MM.1S (cell line): ENCODE measurements around the gene TAPBP.

ENCODE experiments used
- DNase-seq: peaks from one replicate; pipeline ENCODE4 v3.0.0-alpha.2; 2015
- H2AFZ ChIP-seq: fragments of 300-600 bp; sonication (generic); 2 replicates; pipeline ENCODE4 v1.6.0; 2016; ENCODE audit warnings: antibody characterized with exemption, low read length
- H3F3A ChIP-seq: fragments of 300-600 bp; sonication (generic); 2 replicates; pipeline ENCODE4 v1.6.1; 2016; ENCODE audit warnings: mild to moderate bottlenecking, antibody characterized with exemption, low read length, moderate library complexity, mixed read lengths; ENCODE audit not compliant: insufficient read depth
- H3K27ac ChIP-seq: fragments of 300-600 bp; sonication (generic); 2 replicates; pipeline ENCODE4 v1.5.1; 2016; ENCODE audit warnings: mild to moderate bottlenecking, low read length
- H3K27me3 ChIP-seq: fragments of 300-600 bp; sonication (generic); replicated peaks from 2 replicates; pipeline ENCODE4 v1.6.0; 2016; ENCODE audit warnings: low read length; ENCODE audit not compliant: insufficient read depth
- H3K36me3 ChIP-seq: fragments of 300-600 bp; sonication (generic); replicated peaks from 2 replicates; pipeline ENCODE4 v1.6.1; 2016; ENCODE audit warnings: mild to moderate bottlenecking, low read length, mixed read lengths; ENCODE audit not compliant: insufficient read depth
- H3K4me1 ChIP-seq: fragments of 300-600 bp; sonication (generic); 2 replicates; pipeline ENCODE4 v1.6.1; 2016; ENCODE audit warnings: low read length, mixed read lengths
- H3K4me2 ChIP-seq: fragments of 300-600 bp; sonication (generic); 2 replicates; pipeline ENCODE4 v1.6.0; 2016; ENCODE audit warnings: low read depth, low read length
- H3K4me3 ChIP-seq: fragments of 300-600 bp; sonication (generic); 2 replicates; pipeline ENCODE4 v1.5.1; 2016; ENCODE audit warnings: low read length, mixed read lengths
- H3K79me2 ChIP-seq: fragments of 300-600 bp; sonication (generic); 2 replicates; pipeline ENCODE4 v1.6.1; 2016; ENCODE audit warnings: mixed run types, low read length, mixed read lengths
- H3K9ac ChIP-seq: fragments of 300-600 bp; sonication (generic); 2 replicates; pipeline ENCODE4 v1.6.1; 2016; ENCODE audit warnings: low read length, mixed read lengths
- H3K9me2 ChIP-seq: fragments of 300-600 bp; sonication (generic); replicated peaks from 2 replicates; pipeline ENCODE4 v1.6.1; 2016; ENCODE audit warnings: mild to moderate bottlenecking, low read length, mixed read lengths; ENCODE audit not compliant: insufficient read depth
- H3K9me3 ChIP-seq: fragments of 300-600 bp; sonication (generic); replicated peaks from 2 replicates; pipeline ENCODE4 v1.6.1; 2016; ENCODE audit warnings: mild to moderate bottlenecking, low read length, mixed read lengths; ENCODE audit not compliant: insufficient read depth
- H4K20me1 ChIP-seq: fragments of 300-600 bp; sonication (generic); 2 replicates; pipeline ENCODE4 v1.6.1; 2016; ENCODE audit warnings: mild to moderate bottlenecking, low read length, moderate library complexity, mixed read lengths; ENCODE audit not compliant: insufficient read depth
- EZH2 ChIP-seq: fragments of 300-600 bp; sonication (generic); optimal IDR thresholded peaks from 2 replicates; pipeline ENCODE3; 2017; ENCODE audit warnings: low read depth, mild to moderate bottlenecking, antibody characterized with exemption, low read length, mixed read lengths
- EZH2phosphoT487 ChIP-seq: fragments of 300-600 bp; sonication (generic); IDR thresholded peaks from 2 replicates; pipeline ENCODE4 v1.6.1; 2018; ENCODE audit warnings: antibody characterized with exemption, low read length
- TF ChIP-seq, protein P1 (sequence below): fragments of 300-600 bp; sonication (generic); IDR thresholded peaks from 2 replicates; pipeline ENCODE4 v1.5.1; 2016; ENCODE audit warnings: antibody characterized with exemption, low read length, mixed read lengths

TAPBP gene

DNA sequence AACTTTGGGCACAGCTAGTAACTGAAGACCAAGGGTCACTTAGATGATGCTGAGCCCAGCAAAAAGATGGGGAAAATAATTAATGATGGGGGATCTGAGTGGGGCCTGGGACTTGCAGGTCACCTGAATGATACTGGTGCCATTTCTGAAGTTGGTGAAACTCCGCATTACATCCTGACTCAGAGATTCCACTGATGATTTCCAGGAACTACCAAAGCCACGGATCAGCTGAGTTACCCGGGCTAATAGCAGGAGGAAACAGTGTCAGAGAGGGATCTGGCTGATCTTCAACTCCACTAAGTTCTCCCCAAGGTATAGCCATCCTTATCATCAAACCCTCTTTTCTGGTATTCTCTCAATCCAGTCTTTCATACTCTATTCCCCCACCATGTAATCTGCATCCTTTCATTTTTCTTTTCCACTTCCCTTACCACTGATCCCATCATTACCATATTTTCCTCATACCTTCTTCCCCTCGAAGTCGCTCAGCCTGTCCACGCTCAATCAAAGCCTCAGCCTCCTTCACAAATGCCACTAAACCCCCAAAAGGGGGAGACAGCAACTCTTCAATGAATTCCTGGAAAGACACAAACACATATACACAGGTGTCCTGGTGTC lies 62.4 kb downstream of the TAPBP start:
- no peak for DNase-seq
- Histone ChIP-seq H4K20me1 (no peaks in the 10 kb centered on the region), H3F3A (peaks cover 6% of the 10 kb centered on the region), H3K27me3 (no peaks in the 10 kb centered on the region), H3K9me3 (no peaks in the 10 kb centered on the region), H3K4me3 (no peak overlapping the region), H3K36me3 (no peaks in the 10 kb centered on the region), H3K9ac (no peak overlapping the region), H3K27ac (no peak overlapping the region), H3K79me2 (peaks cover 12% of the 10 kb centered on the region), H3K9me2 (no peaks in the 10 kb centered on the region), H3K4me1 (peaks cover 10% of the 10 kb centered on the region), H3K4me2 (no peak overlapping the region), H2AFZ (no peak overlapping the region)
- TF ChIP-seq, protein P1, sequence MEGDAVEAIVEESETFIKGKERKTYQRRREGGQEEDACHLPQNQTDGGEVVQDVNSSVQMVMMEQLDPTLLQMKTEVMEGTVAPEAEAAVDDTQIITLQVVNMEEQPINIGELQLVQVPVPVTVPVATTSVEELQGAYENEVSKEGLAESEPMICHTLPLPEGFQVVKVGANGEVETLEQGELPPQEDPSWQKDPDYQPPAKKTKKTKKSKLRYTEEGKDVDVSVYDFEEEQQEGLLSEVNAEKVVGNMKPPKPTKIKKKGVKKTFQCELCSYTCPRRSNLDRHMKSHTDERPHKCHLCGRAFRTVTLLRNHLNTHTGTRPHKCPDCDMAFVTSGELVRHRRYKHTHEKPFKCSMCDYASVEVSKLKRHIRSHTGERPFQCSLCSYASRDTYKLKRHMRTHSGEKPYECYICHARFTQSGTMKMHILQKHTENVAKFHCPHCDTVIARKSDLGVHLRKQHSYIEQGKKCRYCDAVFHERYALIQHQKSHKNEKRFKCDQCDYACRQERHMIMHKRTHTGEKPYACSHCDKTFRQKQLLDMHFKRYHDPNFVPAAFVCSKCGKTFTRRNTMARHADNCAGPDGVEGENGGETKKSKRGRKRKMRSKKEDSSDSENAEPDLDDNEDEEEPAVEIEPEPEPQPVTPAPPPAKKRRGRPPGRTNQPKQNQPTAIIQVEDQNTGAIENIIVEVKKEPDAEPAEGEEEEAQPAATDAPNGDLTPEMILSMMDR, result no peak; the same call in 1 of the 2 replicates
- no peak for TF ChIP-seq EZH2phosphoT487
- no peak for TF ChIP-seq EZH2

DNA sequence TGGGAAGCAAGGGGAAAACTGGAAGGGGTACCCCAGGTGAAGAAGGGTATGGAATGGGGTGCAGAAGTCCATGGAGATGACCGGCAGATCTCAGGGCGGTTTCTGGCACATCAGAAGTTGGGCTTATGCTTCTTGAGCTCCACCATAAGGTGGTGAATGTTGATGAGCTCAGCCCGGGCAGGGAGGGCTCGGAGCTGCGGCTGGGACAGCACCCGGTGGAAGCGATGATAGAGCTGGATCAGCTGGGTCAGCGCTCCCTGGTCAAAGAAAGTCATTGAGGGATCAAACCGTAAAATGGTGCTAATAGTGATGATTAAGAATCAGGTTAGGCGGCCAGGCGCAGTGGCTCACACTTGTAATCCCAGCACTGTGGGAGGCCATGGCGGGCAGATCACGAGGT lies 63.1 kb downstream of the TAPBP start:
- H3K4me3 ChIP-seq, result no peak overlapping the region
- DNase-seq, result no peak

DNA sequence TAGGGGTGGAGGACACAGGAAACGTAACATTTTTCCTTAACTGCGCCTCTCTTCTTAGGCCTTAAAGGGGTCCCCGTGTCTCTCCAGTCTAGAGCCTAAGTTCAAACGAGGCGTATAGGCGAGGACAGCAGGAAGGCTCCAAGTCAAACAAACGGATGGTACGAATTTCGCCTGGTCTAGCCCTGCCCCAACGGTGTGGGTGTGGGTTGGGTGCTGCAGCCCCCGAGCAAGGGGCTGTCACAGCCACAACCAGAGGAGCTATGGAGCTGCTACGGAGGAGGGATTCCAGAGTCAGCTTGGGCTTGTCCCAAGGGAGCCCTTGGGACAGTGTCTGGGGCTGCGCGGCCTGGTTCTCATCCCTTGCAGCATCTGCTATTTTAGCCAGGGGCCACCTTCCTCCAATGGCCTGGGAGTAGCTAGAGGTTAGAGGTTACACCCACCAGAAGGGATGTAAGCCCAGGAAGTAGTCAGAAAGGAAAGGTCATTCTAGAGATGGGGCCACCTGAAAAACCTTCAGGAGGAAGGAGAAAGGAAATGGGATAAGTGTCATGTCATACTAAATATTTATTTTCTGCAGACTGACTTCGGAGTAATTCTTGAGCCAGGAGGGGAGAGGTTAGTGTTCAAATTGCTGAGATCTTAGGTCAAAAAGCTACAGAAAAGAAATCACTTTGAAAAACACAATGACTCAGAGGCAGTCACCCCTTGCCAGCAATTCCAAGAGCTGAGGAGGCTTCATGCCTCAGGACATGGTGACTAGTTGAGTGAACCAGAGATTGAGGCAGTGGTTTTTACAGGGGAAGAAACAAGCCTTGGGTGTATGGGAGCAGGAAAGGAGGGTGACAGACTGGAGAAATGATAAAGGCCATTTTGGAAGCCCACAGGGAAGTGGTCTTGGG lies 63.9 kb downstream of the TAPBP start:
- peak overlapping the region; percentile 77 for H3K27ac ChIP-seq

More for the DNA sequence above, 63.1 kb downstream of the TAPBP start:
- no peak overlapping the region for H2AFZ ChIP-seq
- peaks cover 10% of the 10 kb centered on the region for H3K4me1 ChIP-seq
- peaks cover 6% of the 10 kb centered on the region for H3F3A ChIP-seq
- peak overlapping the region; percentile 94; the same call in 1 of the 2 replicates for H3K4me2 ChIP-seq
- no peaks in the 10 kb centered on the region for H3K9me2 ChIP-seq
- H3K36me3 ChIP-seq, result no peaks in the 10 kb centered on the region
- no peaks in the 10 kb centered on the region for H3K9me3 ChIP-seq
- no peak overlapping the region for H3K9ac ChIP-seq
- H3K27ac ChIP-seq, result no peak overlapping the region
- no peaks in the 10 kb centered on the region for H3K27me3 ChIP-seq
- TF ChIP-seq EZH2, result no peak
- TF ChIP-seq, protein P1, result no peak
- TF ChIP-seq EZH2phosphoT487, result no peak
- peaks cover 12% of the 10 kb centered on the region for H3K79me2 ChIP-seq
- H4K20me1 ChIP-seq, result no peaks in the 10 kb centered on the region

More for the DNA sequence above, 63.9 kb downstream of the TAPBP start:
- Histone ChIP-seq H3K9me2 (no peaks in the 10 kb centered on the region), H3K4me3 (peak overlapping the region; percentile 75), H3K9me3 (no peaks in the 10 kb centered on the region), H3K27me3 (no peaks in the 10 kb centered on the region), H4K20me1 (no peaks in the 10 kb centered on the region), H2AFZ (peak overlapping the region; percentile 62), H3K4me2 (peak overlapping the region; percentile 94), H3K9ac (peak overlapping the region; percentile 82), H3F3A (peaks cover 6% of the 10 kb centered on the region), H3K4me1 (peaks cover 10% of the 10 kb centered on the region), H3K36me3 (no peaks in the 10 kb centered on the region), H3K79me2 (peaks cover 12% of the 10 kb centered on the region)
- no peak for DNase-seq
- TF ChIP-seq, protein P1, result no peak
- TF ChIP-seq EZH2phosphoT487, result no peak
- no peak for TF ChIP-seq EZH2
